Lung (tissue), 12 donors: ENCODE results near the gene HBS1L. TPM values are rescaled to one million over a fixed set of nuclear protein-coding genes. Genes with fewer than 3 reads are reported as not detected.
A peak's percentile ranks its signal among the peaks of the same experiment; 100 is the strongest.

Experiments used
- ATAC-seq: fragments of 200-7000 bp; cut with Tn5 transposase; one replicate; pipeline ENCODE4 v1.9.1; 2020; ENCODE audit warnings: moderate number of reproducible peaks; ENCODE audit not compliant: insufficient read depth, low FRiP score
- DNase-seq, 3 donors: peaks; one replicate each; pipeline ENCODE4 v3.0.0-alpha.2; 2013 to 2017
- H3K27ac ChIP-seq, 2 donors: one replicate each; pipeline ENCODE4 v1.5.1; 2013; ENCODE audit warnings: mild to moderate bottlenecking in 2 of 2, moderate library complexity in 2 of 2, control low read depth in 1 of 2, inconsistent platforms in 1 of 2, low read depth in 1 of 2, low read length in 1 of 2
- H3K27me3 ChIP-seq, 3 donors: one replicate each; pipeline ENCODE4 v1.5.1; 2013; ENCODE audit warnings: low read length in 2 of 3; ENCODE audit not compliant: control insufficient read depth in 3 of 3, insufficient read depth in 3 of 3
- H3K36me3 ChIP-seq, 4 donors: one replicate each; pipeline ENCODE4 v1.5.1; 2013; ENCODE audit warnings: low read length in 4 of 4, mild to moderate bottlenecking in 1 of 4, moderate library complexity in 1 of 4; ENCODE audit not compliant: control insufficient read depth in 4 of 4, insufficient read depth in 4 of 4
- H3K4me1 ChIP-seq, 5 donors: one replicate each; pipeline ENCODE4 v1.5.1; 2013; ENCODE audit warnings: low read length in 5 of 5, mild to moderate bottlenecking in 2 of 5, moderate library complexity in 1 of 5; ENCODE audit not compliant: control insufficient read depth in 5 of 5, insufficient read depth in 5 of 5
- H3K4me3 ChIP-seq: one replicate; pipeline ENCODE4 v1.5.1; 2013; ENCODE audit warnings: mild to moderate bottlenecking, control low read depth, moderate library complexity
- H3K9ac ChIP-seq, 2 donors: one replicate each; pipeline ENCODE4 v1.5.1; 2013; ENCODE audit warnings: low read length in 2 of 2, control low read depth in 1 of 2; ENCODE audit not compliant: insufficient read depth in 1 of 2
- H3K9me3 ChIP-seq, 4 donors: one replicate each; pipeline ENCODE4 v1.5.1; 2013; ENCODE audit warnings: low read length in 3 of 4, mild to moderate bottlenecking in 1 of 4, moderate library complexity in 1 of 4; ENCODE audit not compliant: control insufficient read depth in 4 of 4, insufficient read depth in 3 of 4
- WGBS, 2 donors: extraction: QIAGEN DNeasy Blood & Tissue Kit; methylation state at CpG; one replicate each; pipeline ENCODE4 v1.1.7; 2013; 5-methylcytosine and 5-hydroxymethylcytosine counted together
- polyA plus RNA-seq, 2 donors: library from polyadenylated mRNA; stranded (reverse); fragments of 200-250 nt; gene quantifications; one replicate each; pipeline ENCODE4 v1.2.1, GENCODE V29; 2013
- total RNA-seq, 2 donors: library from RNA; depleted of rRNA in 1 of 2; stranded (reverse); fragments of >200 nt in 1 of 2; gene quantifications; one replicate each; pipeline ENCODE4 v1.2.1, GENCODE V29; 2014 to 2021
- TF ChIP-seq, protein P1 (sequence below): IDR thresholded peaks from 2 replicates; pipeline ENCODE4 v1.5.1; 2012; ENCODE audit warnings: mild to moderate bottlenecking; ENCODE audit errors: control extremely low read depth, extremely low read depth
- donor health status: control.
- donor health status: control.
- donor health status: Bipolar disorder and iron deficiency.
- donor health status: healthy.
- donor health status: DM: yes; HTN: yes; CAD: no.

HBS1L gene
- total and polyA plus RNA-seq, 4 donors = 13.1 to 76.3 (median 43.3) TPM

DNA sequence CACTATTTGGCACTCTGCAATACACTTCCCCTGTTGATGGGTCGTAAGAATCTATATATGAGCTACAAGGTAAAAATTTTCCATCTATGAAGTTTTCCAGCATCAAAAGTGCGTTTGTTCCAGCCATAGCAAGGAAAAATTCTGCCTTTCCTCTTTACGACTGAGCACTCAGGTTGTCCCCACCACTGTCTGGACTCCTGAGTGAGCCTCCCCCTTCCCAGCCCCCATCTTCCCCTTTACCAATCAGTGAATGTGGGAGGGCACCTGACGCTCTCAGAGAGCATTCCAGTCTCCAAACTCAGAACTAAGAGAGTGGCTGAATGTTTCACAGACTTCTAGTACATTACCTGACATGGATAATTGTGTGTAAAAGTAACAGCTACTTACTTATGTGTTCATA lies 104.7 kb downstream of the HBS1L start, which contains the start of gene ALDH8A1:
Gene ALDH8A1 (minus strand): TSS at position 175 of the 400 bp plus-strand sequence. CDS start 48 bp downstream, at position 127.
- H3K4me3 ChIP-seq = no peak within 1 kb of the TSS
- TF ChIP-seq, protein P1, sequence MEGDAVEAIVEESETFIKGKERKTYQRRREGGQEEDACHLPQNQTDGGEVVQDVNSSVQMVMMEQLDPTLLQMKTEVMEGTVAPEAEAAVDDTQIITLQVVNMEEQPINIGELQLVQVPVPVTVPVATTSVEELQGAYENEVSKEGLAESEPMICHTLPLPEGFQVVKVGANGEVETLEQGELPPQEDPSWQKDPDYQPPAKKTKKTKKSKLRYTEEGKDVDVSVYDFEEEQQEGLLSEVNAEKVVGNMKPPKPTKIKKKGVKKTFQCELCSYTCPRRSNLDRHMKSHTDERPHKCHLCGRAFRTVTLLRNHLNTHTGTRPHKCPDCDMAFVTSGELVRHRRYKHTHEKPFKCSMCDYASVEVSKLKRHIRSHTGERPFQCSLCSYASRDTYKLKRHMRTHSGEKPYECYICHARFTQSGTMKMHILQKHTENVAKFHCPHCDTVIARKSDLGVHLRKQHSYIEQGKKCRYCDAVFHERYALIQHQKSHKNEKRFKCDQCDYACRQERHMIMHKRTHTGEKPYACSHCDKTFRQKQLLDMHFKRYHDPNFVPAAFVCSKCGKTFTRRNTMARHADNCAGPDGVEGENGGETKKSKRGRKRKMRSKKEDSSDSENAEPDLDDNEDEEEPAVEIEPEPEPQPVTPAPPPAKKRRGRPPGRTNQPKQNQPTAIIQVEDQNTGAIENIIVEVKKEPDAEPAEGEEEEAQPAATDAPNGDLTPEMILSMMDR = no peak
- DNase-seq = no peak
- H3K27ac ChIP-seq = no peak within 1 kb of the TSS
- H3K9me3 ChIP-seq = peaks cover 0 to 2% (median 0%) of the 10 kb centered on the region in 4 donors
- no peak for ATAC-seq
- no peaks in the 10 kb centered on the region for H3K27me3 ChIP-seq
- no peaks in the 10 kb centered on the region for H3K36me3 ChIP-seq
- H3K9ac ChIP-seq = no peak within 1 kb of the TSS
- no peaks in the 10 kb centered on the region for H3K4me1 ChIP-seq
- 73 to 81% methylated on average over 4 of the region's 4 CpGs for WGBS, 2 donors

DNA sequence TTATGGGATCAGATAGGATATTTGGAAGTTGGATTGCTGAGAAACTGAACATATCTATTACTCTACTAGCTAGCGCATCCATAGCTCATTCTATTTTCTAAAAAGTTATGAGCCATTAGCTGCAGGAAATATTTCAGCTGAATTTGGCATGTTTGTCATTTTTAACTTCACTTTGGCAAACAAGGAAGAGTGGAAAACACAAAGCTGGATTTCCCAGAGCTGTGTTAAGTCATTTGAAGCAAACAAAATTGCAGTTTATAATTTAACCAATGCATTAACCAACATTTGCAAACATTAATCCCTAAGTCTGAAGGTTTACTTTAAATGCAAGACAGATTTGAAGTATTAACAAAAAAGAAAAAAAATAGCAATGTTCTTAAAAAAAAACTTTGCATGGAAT lies 105.9 kb downstream of the HBS1L start:
- Histone ChIP-seq H3K9ac (no peak overlapping the region), H3K4me1 (no peaks in the 10 kb centered on the region), H3K4me3 (no peak overlapping the region), H3K27me3 (no peaks in the 10 kb centered on the region), H3K9me3 (peaks cover 0 to 2% (median 0%) of the 10 kb centered on the region in 4 donors), H3K36me3 (no peaks in the 10 kb centered on the region), H3K27ac (no peak overlapping the region)
- peak in 1 of 3 donors; percentile 3 for DNase-seq
- TF ChIP-seq, protein P1 = no peak
- no peak for ATAC-seq
- 89 to 96% methylated on average over 1 of the region's 1 CpG for WGBS, 2 donors

DNA sequence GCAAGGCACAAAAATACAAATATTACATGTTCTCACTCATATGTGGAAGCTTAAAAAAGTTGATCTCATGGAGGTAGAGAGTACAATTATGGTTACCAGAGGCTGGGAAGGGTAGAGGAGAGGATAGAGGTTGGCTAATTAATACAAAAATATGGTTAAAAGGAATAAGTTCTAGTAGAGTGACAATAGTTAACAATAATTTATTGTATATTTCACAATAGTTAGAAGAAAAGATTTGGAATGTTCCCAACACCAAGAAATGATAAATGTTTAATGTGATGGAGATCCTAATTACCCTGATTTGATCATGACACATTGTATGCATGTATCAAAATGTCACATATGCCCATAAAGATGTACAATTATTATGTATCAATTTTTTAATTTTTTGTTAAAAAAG lies 106.5 kb downstream of the HBS1L start:
- TF ChIP-seq, protein P1 = no peak
- DNase-seq = no peak
- H3K27me3 ChIP-seq = no peaks in the 10 kb centered on the region

DNA sequence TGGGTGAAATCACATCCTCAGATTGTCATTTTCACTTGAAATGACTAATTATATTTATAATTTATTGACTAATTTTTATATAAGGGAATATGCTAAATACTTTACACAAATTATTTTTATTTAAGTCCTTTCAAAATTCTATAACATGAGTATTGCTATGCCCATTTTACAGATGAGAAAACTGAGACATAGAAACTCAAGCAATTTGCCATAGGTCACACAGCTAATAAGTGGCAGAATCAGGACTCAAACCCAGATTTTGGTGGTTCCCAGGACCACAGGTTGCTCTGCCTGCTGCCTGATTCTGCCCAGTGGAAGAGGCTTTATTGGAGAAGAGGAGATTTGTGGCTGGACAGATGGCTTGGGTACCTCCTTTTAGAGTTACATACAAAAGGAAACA lies 109.6 kb downstream of the HBS1L start:
- no peak overlapping the region for H3K4me3 ChIP-seq
- ATAC-seq = no peak
- DNase-seq = no peak
- H3K4me1 ChIP-seq = no peaks in the 10 kb centered on the region
- H3K36me3 ChIP-seq = no peaks in the 10 kb centered on the region
- TF ChIP-seq, protein P1 = no peak
- no peaks in the 10 kb centered on the region for H3K27me3 ChIP-seq
- no peak overlapping the region for H3K9ac ChIP-seq
- H3K9me3 ChIP-seq = peaks cover 0 to 2% (median 0%) of the 10 kb centered on the region in 4 donors
- H3K27ac ChIP-seq = no peak overlapping the region

More for the DNA sequence above, 106.5 kb downstream of the HBS1L start:
- Histone ChIP-seq H3K4me3 (no peak overlapping the region), H3K9ac (no peak overlapping the region), H3K36me3 (no peaks in the 10 kb centered on the region), H3K9me3 (peaks cover 0 to 2% (median 0%) of the 10 kb centered on the region in 4 donors), H3K27ac (no peak overlapping the region), H3K4me1 (no peaks in the 10 kb centered on the region)
- no peak for ATAC-seq
